Fibroblast of pulmonary artery (primary cell): ENCODE results near the gene ITCH.

Source experiments
- DNase-seq: peaks from one replicate; pipeline ENCODE4 v3.0.0-alpha.2; 2010; ENCODE audit warnings: low read depth
- H3K4me3 ChIP-seq: replicated peaks from 2 replicates; pipeline ENCODE4 v1.5.1; 2011; ENCODE audit warnings: low read depth, mild to moderate bottlenecking, control low read depth, low read length, moderate library complexity
- TF ChIP-seq, protein P1 (sequence below): IDR thresholded peaks from 2 replicates; pipeline ENCODE4 v1.5.1; 2011; ENCODE audit warnings: mild to moderate bottlenecking, control low read depth, low read length, inconsistent platforms; ENCODE audit errors: missing control alignments

The ITCH gene

DNA sequence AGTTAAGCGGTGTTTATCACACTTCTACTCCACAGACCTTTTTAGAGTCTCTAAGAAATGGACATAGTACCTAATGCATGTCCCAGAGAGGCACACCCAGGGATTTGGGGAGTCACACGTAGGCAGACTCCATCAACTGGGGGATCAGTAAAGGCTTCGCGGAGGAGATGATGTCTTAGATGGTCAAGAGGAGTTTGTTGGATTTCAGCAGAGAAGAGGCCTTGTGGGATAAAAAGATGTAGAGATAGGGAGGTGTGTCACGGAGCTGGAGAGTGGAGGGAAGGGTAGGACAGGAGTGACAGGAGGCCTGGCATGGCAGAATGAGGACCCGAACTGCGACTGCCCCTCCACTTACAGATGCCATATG is 162.3 kb downstream of the ITCH start:
- H3K4me3 ChIP-seq: no peak overlapping the region
- no peak for DNase-seq
- TF ChIP-seq, protein P1, sequence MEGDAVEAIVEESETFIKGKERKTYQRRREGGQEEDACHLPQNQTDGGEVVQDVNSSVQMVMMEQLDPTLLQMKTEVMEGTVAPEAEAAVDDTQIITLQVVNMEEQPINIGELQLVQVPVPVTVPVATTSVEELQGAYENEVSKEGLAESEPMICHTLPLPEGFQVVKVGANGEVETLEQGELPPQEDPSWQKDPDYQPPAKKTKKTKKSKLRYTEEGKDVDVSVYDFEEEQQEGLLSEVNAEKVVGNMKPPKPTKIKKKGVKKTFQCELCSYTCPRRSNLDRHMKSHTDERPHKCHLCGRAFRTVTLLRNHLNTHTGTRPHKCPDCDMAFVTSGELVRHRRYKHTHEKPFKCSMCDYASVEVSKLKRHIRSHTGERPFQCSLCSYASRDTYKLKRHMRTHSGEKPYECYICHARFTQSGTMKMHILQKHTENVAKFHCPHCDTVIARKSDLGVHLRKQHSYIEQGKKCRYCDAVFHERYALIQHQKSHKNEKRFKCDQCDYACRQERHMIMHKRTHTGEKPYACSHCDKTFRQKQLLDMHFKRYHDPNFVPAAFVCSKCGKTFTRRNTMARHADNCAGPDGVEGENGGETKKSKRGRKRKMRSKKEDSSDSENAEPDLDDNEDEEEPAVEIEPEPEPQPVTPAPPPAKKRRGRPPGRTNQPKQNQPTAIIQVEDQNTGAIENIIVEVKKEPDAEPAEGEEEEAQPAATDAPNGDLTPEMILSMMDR: no peak

DNA sequence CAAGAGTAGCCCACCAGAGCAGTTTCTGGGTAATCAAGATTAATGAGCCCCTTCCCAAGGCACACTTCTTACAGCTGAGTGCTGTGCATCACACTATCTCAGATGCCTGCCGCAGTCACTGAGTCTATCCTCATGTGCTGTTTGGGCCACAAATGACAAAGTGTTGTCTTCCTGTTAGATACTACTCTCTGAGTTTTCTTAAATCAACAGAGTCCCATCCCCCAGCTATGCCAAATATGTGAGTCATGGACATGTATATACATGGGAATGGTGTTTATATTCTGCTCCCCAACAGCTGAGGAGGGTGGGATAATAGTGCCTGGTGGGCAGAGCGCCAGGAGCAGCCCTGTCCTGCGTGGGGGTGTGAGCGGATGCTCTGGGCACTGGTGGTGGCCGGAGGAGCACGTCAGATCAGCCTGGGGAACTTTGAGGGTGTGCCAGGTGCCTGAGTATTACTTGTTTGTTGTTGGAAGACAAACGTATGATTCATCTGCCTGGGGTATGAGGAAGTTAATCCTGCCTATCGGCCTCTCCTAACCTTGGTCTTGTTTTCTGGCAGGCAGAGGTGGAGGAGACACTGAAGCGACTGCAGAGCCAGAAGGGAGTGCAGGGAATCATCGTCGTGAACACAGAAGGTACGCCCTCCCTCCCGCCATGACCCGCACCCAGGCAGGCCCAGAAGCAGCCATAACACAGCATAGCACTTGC is 162.8 kb downstream of the ITCH start:
- TF ChIP-seq, protein P1: no peak

GRCh38 chr20:34526466-34526865 is 163.4 kb downstream of the ITCH start:
- no peak for DNase-seq
- H3K4me3 ChIP-seq: no peak overlapping the region
- TF ChIP-seq, protein P1: no peak

More for the DNA sequence above, 162.8 kb downstream of the ITCH start:
- H3K4me3 ChIP-seq: no peak overlapping the region
- peak; percentile 99 for DNase-seq

GRCh38 chr20:34527016-34527415 is 163.9 kb downstream of the ITCH start:
- no peak for DNase-seq
- TF ChIP-seq, protein P1: no peak
- no peak overlapping the region for H3K4me3 ChIP-seq

GRCh38 chr20:34528921-34529297 is 165.8 kb downstream of the ITCH start:
- peak; percentile 16 for DNase-seq
- no peak overlapping the region for H3K4me3 ChIP-seq

GRCh38 chr20:34529742-34530141 is 166.7 kb downstream of the ITCH start:
- TF ChIP-seq, protein P1: no peak
- no peak overlapping the region for H3K4me3 ChIP-seq
- no peak for DNase-seq

More at GRCh38 chr20:34528921-34529297, 165.8 kb downstream of the ITCH start:
- TF ChIP-seq, protein P1: no peak

GRCh38 chr20:34530342-34530741 is 167.3 kb downstream of the ITCH start:
- DNase-seq: no peak
- TF ChIP-seq, protein P1: no peak
- H3K4me3 ChIP-seq: no peak overlapping the region
